Liver (tissue), 3 donors: ENCODE data around the gene CISD2.

Experiments
- EGR1 ChIP-seq, 2 donors: IDR thresholded peaks; 2 replicates each; pipeline ENCODE4 v1.6.1; 2016 to 2018; ENCODE audit warnings: antibody characterized with exemption in 2 of 2, low read depth in 2 of 2
- HNF4G ChIP-seq: IDR thresholded peaks from 2 replicates; pipeline ENCODE4 v1.6.1; 2016; ENCODE audit warnings: antibody characterized with exemption
- JUND ChIP-seq, 2 donors: IDR thresholded peaks; 2 replicates each; pipeline ENCODE4 v1.6.1; 2016; ENCODE audit warnings: antibody characterized with exemption in 2 of 2
- RAD21 ChIP-seq, 2 donors: IDR thresholded peaks; 2 replicates each; pipeline ENCODE4 v1.6.1; 2016; ENCODE audit warnings: antibody characterized with exemption in 2 of 2, mild to moderate bottlenecking in 2 of 2
- SP1 ChIP-seq: IDR thresholded peaks from 2 replicates; pipeline ENCODE4 v1.6.1; 2018; ENCODE audit warnings: antibody characterized with exemption, mild to moderate bottlenecking
- TF ChIP-seq, protein P1 (sequence below): fragments of 150-350 bp; IDR thresholded peaks from 2 replicates; pipeline ENCODE4 v1.5.1; 2017; ENCODE audit warnings: improper control_type of control experiment, low read depth, low read length; ENCODE audit not compliant: missing input control
- donor health status: healthy.
- donor health status: healthy.

DNA sequence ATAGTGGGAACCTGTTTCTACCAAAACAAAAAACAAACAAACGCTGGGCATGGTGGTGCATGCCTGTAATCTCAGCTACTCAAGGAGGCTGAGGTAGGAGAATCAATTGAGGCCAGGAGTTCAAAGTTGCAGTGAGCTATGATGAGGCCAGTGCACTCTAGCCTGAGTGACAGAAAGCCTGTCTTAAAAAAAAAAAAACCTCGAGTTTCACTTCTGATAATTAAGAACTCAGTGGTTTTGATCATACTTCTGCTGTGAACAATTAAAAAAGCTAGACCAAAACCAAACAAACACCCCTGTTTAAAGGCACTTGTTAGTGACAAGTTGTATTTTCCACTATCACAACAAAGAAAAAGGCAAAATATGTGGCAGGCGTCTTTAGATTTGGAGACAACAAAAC lies 26.4 kb upstream of the CISD2 start:
- TF ChIP-seq RAD21 (IDR thresholded peaks at IDR 0.05) (no peak), SP1 (no peak), JUND (IDR thresholded peaks at IDR 0.05) (no peak), EGR1 (IDR thresholded peaks at IDR 0.05; ENCODE audit: low read depth in 2 of 2) (no peak), HNF4G (no peak)
- TF ChIP-seq, protein P1, sequence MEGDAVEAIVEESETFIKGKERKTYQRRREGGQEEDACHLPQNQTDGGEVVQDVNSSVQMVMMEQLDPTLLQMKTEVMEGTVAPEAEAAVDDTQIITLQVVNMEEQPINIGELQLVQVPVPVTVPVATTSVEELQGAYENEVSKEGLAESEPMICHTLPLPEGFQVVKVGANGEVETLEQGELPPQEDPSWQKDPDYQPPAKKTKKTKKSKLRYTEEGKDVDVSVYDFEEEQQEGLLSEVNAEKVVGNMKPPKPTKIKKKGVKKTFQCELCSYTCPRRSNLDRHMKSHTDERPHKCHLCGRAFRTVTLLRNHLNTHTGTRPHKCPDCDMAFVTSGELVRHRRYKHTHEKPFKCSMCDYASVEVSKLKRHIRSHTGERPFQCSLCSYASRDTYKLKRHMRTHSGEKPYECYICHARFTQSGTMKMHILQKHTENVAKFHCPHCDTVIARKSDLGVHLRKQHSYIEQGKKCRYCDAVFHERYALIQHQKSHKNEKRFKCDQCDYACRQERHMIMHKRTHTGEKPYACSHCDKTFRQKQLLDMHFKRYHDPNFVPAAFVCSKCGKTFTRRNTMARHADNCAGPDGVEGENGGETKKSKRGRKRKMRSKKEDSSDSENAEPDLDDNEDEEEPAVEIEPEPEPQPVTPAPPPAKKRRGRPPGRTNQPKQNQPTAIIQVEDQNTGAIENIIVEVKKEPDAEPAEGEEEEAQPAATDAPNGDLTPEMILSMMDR: no peak
